Measurements from ENCODE around the gene NDUFS7. TPM values are rescaled to one million over a fixed set of nuclear protein-coding genes. Genes with fewer than 3 reads are reported as not detected.

Gene NDUFS7
- total RNA-seq, 1 donor from 2014 or later = 57.3 TPM

DNA sequence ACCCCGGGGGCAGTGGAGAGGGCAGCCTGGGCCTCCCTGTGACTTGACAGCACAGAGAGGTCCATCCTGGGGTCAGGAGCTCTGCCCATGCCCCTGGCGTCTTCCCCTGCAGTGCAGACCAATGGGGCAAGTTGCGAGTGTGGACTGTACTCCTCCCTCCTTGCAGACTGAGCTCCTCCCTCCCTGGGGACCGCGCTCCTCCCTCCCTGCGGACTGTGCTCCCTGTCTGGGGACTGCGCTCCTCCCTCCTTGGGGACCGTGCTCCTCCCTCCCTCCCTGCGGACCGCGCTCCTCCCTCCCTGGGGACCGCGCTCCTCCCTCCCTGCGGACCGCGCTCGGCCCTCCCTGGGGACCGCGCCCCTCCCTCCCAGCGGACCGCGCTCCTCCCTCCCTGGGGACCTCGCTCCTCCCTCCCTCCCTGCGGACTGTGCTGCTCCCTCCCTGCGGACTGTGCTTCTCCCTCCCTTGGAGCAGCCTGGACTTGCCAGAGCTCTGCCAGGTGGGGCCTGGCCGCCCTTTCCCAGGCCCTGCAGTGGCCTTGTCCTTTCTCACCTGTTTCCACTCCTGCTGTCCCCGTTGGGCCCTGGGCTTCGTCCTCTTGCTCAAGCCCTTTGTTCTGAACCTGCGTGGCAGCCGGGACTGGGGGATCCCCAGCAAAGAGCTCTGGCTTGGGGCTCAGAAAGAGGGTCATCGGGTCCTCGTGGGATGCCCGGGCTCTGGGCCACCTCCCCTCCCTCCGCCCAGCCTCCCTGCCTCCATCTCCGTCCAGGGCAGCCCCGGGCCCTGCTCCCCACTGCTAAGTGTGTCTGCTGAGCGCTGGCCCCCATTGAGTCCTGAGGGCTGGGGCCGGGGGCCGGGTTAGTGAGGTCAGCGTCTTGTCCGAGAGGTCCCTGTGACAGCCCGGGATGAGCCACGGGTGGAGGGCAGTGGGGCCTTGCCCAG lies 10.8 kb downstream of the NDUFS7 start:
- no peak for DNase-seq (ENCODE audit: low spot score)
- no peak overlapping the region for H3K4me3 Mint-ChIP-seq (ENCODE audit: unreplicated experiment)
- H3K27me3 Mint-ChIP-seq (ENCODE audit: low read depth) = no peaks in the 10 kb centered on the region
- H3K4me1 Mint-ChIP-seq (ENCODE audit: low read depth) = no peaks in the 10 kb centered on the region
- H3K9me3 Mint-ChIP-seq (ENCODE audit: low read depth) = no peaks in the 10 kb centered on the region
- TF ChIP-seq, protein P1, sequence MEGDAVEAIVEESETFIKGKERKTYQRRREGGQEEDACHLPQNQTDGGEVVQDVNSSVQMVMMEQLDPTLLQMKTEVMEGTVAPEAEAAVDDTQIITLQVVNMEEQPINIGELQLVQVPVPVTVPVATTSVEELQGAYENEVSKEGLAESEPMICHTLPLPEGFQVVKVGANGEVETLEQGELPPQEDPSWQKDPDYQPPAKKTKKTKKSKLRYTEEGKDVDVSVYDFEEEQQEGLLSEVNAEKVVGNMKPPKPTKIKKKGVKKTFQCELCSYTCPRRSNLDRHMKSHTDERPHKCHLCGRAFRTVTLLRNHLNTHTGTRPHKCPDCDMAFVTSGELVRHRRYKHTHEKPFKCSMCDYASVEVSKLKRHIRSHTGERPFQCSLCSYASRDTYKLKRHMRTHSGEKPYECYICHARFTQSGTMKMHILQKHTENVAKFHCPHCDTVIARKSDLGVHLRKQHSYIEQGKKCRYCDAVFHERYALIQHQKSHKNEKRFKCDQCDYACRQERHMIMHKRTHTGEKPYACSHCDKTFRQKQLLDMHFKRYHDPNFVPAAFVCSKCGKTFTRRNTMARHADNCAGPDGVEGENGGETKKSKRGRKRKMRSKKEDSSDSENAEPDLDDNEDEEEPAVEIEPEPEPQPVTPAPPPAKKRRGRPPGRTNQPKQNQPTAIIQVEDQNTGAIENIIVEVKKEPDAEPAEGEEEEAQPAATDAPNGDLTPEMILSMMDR (IDR thresholded peaks at IDR 0.05) = no peak
- H3K36me3 Mint-ChIP-seq (ENCODE audit: low read depth) = peaks cover 9% of the 10 kb centered on the region
- no peak overlapping the region for H3K27ac Mint-ChIP-seq (ENCODE audit: unreplicated experiment)

DNA sequence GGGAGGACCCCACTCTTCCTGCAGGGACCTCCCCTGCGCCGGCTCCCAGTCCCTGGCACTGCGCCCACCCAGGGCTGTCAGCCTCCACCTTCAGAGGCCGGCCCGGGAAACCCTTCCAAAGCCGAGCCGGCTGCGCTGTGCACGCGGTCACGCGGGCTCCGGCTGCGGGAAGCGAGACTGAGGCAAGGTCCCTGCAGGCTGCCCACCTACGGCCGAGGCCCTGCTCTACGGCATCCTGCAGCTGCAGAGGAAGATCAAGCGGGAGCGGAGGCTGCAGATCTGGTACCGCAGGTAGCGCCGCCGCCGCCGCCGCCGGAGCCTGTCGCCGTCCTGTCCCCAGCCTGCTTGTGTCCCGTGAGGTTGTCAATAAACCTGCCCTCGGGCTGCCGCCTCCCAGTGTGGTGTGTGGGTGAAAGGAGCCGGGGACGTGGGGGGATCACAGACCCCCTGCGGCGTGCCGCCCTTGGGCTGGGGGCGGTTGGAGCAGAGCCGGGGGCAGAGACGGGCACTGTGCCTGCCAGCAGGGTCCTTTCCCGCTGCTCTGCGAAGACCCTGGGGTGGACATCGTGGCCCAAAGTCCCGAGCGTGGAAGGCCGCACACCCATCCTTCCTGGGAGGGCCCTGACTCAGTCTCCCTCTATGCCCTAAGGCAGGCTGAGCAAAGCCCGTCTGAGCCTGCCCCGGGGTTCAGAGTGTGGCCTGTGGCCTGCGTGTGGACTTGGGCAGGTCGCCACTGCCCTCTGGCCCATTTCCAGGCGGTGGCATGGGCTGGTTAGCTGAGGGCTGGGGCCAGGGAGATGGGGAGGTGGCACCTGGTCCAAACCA lies 11.7 kb downstream of the NDUFS7 start:
- Mint-ChIP-seq H3K27me3 (ENCODE audit: low read depth) (no peaks in the 10 kb centered on the region), H3K27ac (ENCODE audit: unreplicated experiment) (no peak overlapping the region), H3K4me1 (ENCODE audit: low read depth) (no peaks in the 10 kb centered on the region), H3K36me3 (ENCODE audit: low read depth) (peaks cover 7% of the 10 kb centered on the region), H3K9me3 (ENCODE audit: low read depth) (no peaks in the 10 kb centered on the region), H3K4me3 (ENCODE audit: unreplicated experiment) (no peak overlapping the region)
- no peak for DNase-seq (ENCODE audit: low spot score)
- TF ChIP-seq, protein P1 (IDR thresholded peaks at IDR 0.05) = no peak

DNA sequence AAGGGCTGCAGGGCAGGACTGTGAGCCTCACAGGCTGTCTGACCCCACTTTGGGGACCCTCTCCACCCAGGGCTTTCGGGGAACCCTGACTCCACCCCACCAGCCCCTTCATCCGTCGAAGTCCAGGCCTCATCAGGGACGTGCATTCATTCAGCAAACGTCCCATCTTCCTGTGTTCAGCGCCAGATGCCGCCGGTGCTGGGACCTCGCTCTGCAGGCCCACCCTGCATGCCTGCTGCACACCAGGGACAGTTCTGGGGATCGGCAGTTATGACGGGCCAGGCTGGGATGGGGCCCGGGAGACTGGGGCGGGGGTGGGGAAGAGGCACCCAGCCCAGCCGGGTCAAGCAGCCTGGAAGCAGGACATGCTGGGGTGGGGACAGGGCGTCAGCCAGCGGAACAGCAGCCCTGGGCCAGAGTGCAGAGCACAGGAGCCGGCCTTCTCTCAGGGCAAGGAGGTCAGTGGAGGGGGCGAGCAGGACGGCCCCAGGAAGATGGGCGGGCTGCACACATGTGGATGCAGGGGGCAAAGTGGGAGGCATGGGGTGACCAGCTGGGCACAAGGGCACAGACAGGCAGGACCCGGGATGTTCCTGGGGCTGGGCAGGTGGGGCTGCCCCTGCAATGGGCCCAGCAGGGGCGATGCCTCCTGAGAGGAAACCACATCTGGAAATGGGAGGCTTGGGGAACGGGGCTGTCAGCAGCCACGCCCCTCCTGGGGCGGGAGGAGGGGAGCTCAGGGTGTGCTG lies 12.5 kb downstream of the NDUFS7 start:
- H3K4me1 Mint-ChIP-seq (ENCODE audit: low read depth) = no peaks in the 10 kb centered on the region
- H3K27me3 Mint-ChIP-seq (ENCODE audit: low read depth) = no peaks in the 10 kb centered on the region
- H3K36me3 Mint-ChIP-seq (ENCODE audit: low read depth) = peaks cover 6% of the 10 kb centered on the region
- no peak for DNase-seq (ENCODE audit: low spot score)
- H3K4me3 Mint-ChIP-seq (ENCODE audit: unreplicated experiment) = no peak overlapping the region
- H3K9me3 Mint-ChIP-seq (ENCODE audit: low read depth) = no peaks in the 10 kb centered on the region
- TF ChIP-seq, protein P1 (IDR thresholded peaks at IDR 0.05) = no peak
- no peak overlapping the region for H3K27ac Mint-ChIP-seq (ENCODE audit: unreplicated experiment)

DNA sequence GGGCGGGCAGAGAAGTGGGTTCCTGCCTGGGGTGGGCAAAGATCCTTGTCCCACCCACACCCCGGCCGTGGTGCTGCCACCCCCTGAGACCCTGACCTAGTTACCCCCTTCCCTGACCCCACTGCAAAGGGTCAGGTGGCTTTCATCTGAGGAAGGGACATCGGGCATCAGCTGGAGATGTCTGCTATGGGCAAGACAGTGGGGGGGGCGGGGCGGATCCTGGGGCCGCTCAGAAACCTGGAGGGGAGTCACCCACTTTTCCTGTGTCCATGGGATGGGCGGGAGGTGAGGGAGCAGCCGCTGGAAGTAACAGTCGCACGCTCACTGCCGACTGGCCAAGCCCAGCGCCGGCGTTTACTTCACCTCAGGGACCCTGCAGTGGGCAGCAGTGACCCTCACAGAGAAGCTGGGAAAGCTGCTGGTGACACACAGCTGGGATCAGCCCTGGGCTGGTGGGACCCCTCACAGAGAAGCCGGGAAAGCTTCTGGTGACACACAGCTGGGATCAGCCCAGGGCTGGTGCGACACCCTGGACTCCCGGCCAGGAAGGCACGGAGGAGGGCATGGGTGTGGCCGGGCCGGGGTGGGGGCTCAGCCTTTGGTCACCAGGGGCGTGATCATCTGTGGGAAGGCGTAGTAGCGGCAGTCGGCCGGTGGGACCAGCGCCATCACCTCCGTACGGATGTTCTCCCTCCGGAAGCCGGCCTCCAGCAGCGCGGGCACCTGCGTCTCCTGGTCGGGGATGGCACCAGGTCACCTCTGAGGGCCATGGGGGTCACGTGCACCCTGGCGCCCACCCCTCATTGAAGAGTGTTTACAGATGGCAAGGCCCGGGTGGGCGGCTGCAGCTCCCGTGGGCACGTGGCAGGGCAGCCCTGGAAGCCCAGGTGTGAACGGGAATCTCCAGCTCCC lies 13.3 kb downstream of the NDUFS7 start:
- Mint-ChIP-seq H3K4me3 (ENCODE audit: unreplicated experiment) (no peak overlapping the region), H3K9me3 (ENCODE audit: low read depth) (no peaks in the 10 kb centered on the region), H3K27ac (ENCODE audit: unreplicated experiment) (no peak overlapping the region), H3K36me3 (ENCODE audit: low read depth) (peaks cover 5% of the 10 kb centered on the region), H3K4me1 (ENCODE audit: low read depth) (no peaks in the 10 kb centered on the region), H3K27me3 (ENCODE audit: low read depth) (no peaks in the 10 kb centered on the region)
- TF ChIP-seq, protein P1 (IDR thresholded peaks at IDR 0.05) = no peak
- DNase-seq (ENCODE audit: low spot score) = no peak
